GM19468 (cell line): ENCODE data around the gene SPC24.
"Not testable (repeated sequence)": the region's sequence is repeated elsewhere in the genome, so short reads cannot be mapped to it uniquely, and the experiment has no call there.

Experiments
- ATAC-seq: cut with Tn5 transposase; IDR thresholded peaks from one replicate; pipeline ENCODE4 v1.9.1; 2021; ENCODE audit warnings: mild to moderate bottlenecking, moderate library complexity, moderate number of reproducible peaks; ENCODE audit not compliant: unreplicated experiment; ENCODE audit errors: extremely low read depth

The SPC24 gene

DNA sequence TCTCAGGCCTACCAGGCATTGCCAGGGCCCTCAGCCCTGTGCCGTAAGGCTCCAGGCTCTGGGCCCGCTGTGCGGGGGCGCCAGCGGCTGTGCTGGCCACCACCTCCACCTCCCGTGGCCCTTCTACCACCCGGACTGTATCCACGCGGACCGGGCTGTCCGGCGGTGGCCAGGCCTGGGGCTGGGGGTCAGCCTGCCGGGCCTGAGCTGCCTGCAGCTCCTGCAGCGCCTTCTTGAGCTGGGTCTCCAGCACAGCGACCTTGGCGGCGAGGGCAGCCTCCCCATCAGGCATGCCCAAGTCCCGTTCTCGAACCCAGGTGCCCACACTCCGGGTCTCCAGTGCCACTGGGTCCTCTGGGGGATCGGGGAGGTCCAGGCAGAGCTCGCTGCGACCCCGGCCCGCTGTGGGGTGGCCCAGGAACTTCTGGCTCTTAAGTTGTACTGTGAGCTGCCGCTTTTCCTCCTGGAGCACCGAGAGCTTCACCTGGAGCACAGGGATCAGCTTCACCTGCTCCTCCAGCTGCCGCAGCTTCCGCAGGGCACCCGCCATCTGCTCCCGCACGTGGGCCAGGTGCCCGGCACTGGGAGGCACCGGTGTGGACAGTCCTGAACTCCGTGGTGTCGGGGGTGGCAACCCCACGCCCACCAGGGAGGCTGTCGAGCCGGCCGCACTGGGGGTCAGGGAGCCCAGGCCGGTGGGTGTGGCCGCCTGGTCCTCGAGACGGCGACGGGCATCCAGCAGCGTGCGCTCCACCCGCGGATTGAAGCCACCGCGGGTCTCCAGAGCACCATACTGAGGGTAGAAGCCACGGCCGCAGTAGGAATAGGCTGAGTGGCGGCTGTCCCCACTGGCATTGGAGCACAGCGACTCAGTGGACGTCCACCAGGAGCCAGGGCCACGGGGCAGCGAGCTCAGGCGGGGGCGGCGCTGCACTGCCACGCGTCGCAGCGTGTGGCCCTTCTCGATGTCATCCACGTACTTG is 37.7 kb upstream of the SPC24 start:
- no peak for ATAC-seq

DNA sequence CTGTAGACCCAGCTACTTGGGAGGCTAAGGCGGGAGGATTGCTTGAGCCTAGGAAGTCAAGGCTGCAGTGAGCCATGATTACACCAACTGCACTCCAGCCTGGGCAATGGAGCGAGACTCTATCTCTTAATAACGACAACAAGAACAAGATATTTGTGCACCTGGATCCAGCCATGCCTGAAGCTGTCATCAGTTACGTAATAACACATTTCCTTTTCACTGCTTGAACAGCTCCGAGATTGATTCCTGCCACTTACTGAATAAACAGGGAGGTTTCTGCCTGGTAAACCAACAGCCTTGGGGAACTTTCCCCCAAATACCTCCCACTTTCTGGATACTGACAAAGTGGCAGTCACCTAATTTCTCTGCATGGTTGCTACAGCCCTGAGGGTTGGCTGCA is 36.4 kb upstream of the SPC24 start:
- ATAC-seq = no peak

GRCh38 chr19:11191273-11191755 is 35.7 kb upstream of the SPC24 start:
- no peak for ATAC-seq

- no peak for ATAC-seq
Observed at GRCh38 chr19:11190501-11190900, 34.9 kb upstream of the SPC24 start.

DNA sequence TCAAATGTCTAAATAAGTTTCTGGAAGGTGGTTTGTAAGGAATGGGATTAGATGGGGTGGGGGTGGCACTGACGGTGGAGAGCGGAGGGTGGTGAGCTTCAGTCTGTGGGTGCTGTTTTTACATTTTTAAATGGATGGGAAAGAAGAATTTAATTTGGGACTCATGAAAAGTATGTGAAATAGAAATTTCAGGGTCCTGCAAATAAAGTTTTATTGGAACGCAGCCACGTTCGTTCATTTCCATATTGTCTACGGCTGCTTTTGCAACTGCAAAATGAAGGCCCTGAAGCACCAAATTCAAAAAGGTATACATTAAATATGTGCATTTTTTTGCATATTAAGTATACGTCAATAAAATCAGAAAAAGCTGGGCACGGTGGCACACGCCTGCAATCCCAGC is 31.9 kb upstream of the SPC24 start:
- no peak for ATAC-seq

DNA sequence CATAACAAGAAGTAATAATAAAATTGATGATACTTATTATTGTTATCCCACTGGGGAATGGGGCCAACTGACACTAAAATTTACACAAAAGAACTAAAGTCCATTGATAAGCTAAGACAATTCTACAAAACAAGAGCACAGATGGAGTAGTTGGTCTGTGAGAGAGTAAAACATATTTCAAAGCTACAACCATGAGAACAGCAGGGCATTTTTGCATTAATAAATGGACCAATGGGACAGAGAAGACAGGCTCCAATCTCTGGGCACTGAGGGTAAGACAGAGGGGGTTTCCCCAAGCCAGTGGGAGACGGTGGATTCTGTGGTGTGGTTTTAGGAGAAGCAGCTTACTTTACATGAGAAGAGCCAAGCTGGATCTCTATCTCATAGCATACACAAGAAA is 27.4 kb upstream of the SPC24 start:
- ATAC-seq = no peak

- ATAC-seq = no peak
Observed at GRCh38 chr19:11181488-11181887, 25.9 kb upstream of the SPC24 start.

- ATAC-seq = not testable (repeated sequence)
Observed at GRCh38 chr19:11180975-11181374, 25.4 kb upstream of the SPC24 start.

GRCh38 chr19:11180346-11180745 is 24.8 kb upstream of the SPC24 start:
- no peak for ATAC-seq

GRCh38 chr19:11179716-11180297 is 24.2 kb upstream of the SPC24 start:
- no peak for ATAC-seq

DNA sequence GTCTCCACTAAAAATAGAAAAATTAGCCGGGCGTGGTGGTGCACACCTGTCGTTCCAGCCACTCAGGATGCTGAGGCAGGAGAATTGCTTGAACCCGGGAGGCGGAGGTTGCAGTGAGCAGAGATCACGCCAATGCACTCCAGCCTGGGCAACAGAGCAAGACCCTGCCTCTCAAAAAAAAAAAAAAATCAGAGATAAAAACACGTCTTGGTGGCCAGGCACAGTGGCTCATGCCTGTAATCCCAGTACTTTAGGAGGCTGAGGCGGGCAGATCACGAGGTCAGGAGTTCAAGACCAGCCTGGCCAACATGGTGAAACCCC is 23.5 kb upstream of the SPC24 start:
- not testable (repeated sequence) for ATAC-seq

- no peak for ATAC-seq
Observed at GRCh38 chr19:11177592-11177991, 22.0 kb upstream of the SPC24 start.

DNA sequence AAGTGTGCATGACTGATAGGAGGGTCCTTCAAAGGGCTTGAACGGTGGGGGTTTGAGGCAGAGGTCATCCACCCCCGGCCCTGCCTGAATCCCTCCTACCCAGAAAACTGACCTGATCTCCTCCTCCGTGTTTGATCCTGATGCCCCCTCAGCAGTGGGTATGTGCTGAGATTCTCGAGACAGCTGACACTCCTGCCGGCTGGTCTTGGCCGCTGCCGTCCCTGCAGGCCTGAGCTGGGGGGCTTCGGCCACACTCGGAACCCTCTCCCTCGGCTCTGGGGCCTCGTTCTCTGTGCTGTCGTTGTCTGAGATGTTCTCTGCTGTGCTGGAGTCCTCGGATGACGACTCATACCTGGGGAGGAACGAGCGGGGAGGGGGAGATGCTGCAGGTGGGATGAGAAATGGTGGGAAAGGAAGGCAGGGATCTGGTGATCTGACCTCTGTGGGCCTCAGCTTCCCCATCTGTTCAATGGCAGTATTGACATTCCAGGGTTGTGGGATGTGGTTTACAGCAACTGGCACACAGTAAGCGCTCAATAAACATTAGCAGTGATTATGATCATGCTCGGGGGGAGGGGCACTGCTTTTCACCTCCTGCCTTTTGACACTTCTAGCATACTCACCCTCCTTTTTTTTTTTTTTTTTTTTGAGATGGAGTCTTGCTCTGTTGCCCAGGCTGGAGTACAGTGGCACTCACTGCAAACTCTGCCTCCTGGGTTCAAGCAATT is 21.0 kb upstream of the SPC24 start:
- no peak for ATAC-seq

GRCh38 chr19:11175920-11176319 is 20.3 kb upstream of the SPC24 start:
- ATAC-seq = no peak

- ATAC-seq = no peak
Observed at GRCh38 chr19:11174336-11174735, 18.8 kb upstream of the SPC24 start.

- no peak for ATAC-seq
Observed at GRCh38 chr19:11173516-11174155, 18.1 kb upstream of the SPC24 start.

GRCh38 chr19:11172576-11172975 is 17.0 kb upstream of the SPC24 start:
- no peak for ATAC-seq

- no peak for ATAC-seq
Observed at GRCh38 chr19:11171144-11171543, 15.6 kb upstream of the SPC24 start.

DNA sequence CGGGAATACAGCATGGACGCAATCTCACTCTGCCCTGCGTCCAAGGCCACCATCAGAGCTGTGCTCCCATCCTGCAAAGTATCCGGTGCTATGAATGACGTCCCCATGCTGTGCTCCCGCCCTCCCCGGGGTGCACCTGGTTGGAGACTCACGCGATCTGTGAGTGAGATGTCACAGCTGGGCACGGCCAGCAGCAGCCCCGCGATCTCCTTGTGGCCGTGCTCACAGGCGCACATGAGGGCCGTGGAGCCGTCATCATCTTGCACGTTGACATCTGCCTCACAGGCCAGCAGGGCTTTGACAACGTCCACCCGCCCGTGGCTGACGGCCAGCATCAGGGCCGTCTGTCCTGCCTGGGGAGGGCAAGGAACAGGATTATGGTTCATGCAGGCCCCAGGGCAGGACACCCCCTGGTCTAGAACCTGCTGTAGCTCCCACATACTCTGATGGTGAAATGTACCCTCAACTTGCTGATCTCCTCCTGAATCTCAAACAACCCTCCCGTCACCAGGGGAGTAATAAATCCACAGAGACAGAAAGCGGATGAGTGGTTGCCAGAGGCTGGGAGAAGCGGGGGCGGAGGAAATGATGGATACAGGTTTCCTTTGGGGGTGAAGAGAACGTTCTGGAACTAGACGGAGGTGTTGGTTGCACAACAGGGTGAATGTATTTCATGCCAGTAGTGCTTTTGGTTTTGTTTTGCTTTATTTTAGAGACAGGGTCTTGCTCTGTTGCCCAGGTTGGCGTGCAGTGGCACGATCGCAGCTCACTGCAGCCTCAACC is 14.5 kb upstream of the SPC24 start:
- no peak for ATAC-seq

DNA sequence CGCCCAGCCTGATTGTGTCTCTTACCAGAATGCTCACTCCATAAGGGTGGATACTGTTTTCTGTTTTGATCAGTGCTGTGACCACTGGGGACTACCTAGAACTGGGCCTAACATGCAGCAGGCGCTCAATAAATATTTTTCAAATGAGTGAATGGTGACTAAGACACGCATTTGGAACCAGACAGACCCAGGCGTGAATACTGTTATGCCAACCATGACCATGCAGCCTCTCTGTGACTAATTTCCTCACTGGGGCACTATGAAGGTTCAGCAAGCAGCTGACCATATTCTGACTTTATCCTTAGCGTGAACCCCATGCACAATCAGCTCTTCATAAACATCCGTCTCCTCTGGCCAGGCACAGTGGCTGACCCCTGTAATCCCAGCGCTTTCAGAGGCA is 13.0 kb upstream of the SPC24 start:
- no peak for ATAC-seq
